IPS DF 6.9 (cell line): ENCODE measurements around the gene PGLYRP1.

Experiments used
- DNase-seq: peaks from one replicate; pipeline ENCODE4 v3.0.0-alpha.2; 2013; ENCODE audit warnings: low read depth, low spot score
- H3K27ac ChIP-seq: one replicate; pipeline ENCODE4 v1.5.1; 2013; ENCODE audit warnings: low read length, control low read depth
- H3K27me3 ChIP-seq: 2 replicates; pipeline ENCODE4 v1.6.1; 2013; ENCODE audit warnings: mild to moderate bottlenecking, low read length; ENCODE audit not compliant: control insufficient read depth, insufficient read depth
- H3K36me3 ChIP-seq: 2 replicates; pipeline ENCODE4 v1.6.1; 2013; ENCODE audit warnings: low read length; ENCODE audit not compliant: control insufficient read depth, insufficient read depth
- H3K4me1 ChIP-seq: 2 replicates; pipeline ENCODE4 v1.6.1; 2013; ENCODE audit warnings: low read length; ENCODE audit not compliant: control insufficient read depth, insufficient read depth
- H3K4me3 ChIP-seq: 2 replicates; pipeline ENCODE4 v1.5.1; 2013; ENCODE audit warnings: mild to moderate bottlenecking, low read length
- H3K9me3 ChIP-seq: 2 replicates; pipeline ENCODE4 v1.6.1; 2013; ENCODE audit warnings: low read length, inconsistent platforms; ENCODE audit not compliant: control insufficient read depth, insufficient read depth
- WGBS: extraction: QIAGEN DNeasy Blood & Tissue Kit; methylation state at CpG from one replicate; pipeline ENCODE4 v1.1.7; 2013; ENCODE audit warnings: mixed read lengths, missing lambda C conversion rate; ENCODE audit not compliant: insufficient read length, insufficient coverage; 5-methylcytosine and 5-hydroxymethylcytosine counted together

The PGLYRP1 gene

GRCh38 chr19:46018729-46019251 lies 4.1 kb downstream of the PGLYRP1 start:
- Histone ChIP-seq H3K27me3 (peaks cover 7% of the 10 kb centered on the region; the same call in 1 of the 2 replicates), H3K4me1 (peaks cover 12% of the 10 kb centered on the region), H3K4me3 (no peak overlapping the region), H3K9me3 (no peaks in the 10 kb centered on the region), H3K36me3 (0 out of 2 replicates have a peak, but pooled peaks cover 2% of the 10 kb centered on the region), H3K27ac (no peak overlapping the region)
- WGBS: no CpG with 5 or more reads among the region's 10 CpGs
- no peak for DNase-seq

GRCh38 chr19:46017874-46018675 lies 4.8 kb downstream of the PGLYRP1 start:
- WGBS: no CpG with 5 or more reads among the region's 15 CpGs
- H3K4me3 ChIP-seq: no peak overlapping the region
- no peaks in the 10 kb centered on the region for H3K9me3 ChIP-seq
- DNase-seq: no peak
- H3K27me3 ChIP-seq: peaks cover 7% of the 10 kb centered on the region; the same call in 1 of the 2 replicates
- H3K4me1 ChIP-seq: peaks cover 12% of the 10 kb centered on the region
- H3K27ac ChIP-seq: no peak overlapping the region
- H3K36me3 ChIP-seq: 0 out of 2 replicates have a peak, but pooled peaks cover 2% of the 10 kb centered on the region

- Histone ChIP-seq H3K4me1 (peaks cover 8% of the 10 kb centered on the region; the same call in 1 of the 2 replicates), H3K36me3 (0 out of 2 replicates have a peak, but pooled peaks cover 2% of the 10 kb centered on the region), H3K4me3 (no peak overlapping the region), H3K9me3 (no peaks in the 10 kb centered on the region), H3K27ac (no peak overlapping the region), H3K27me3 (peaks cover 7% of the 10 kb centered on the region; the same call in 1 of the 2 replicates)
- WGBS: no CpG with 5 or more reads among the region's 7 CpGs
- no peak for DNase-seq
These were observed 5.8 kb downstream of the PGLYRP1 start for GRCh38 chr19:46017095-46017429.

- peaks cover 4% of the 10 kb centered on the region; the same call in 1 of the 2 replicates for H3K4me1 ChIP-seq
- peak overlapping the region; percentile 17; the same call in 1 of the 2 replicates for H3K4me3 ChIP-seq
- whole genome bisulfite sequencing: no CpG with 5 or more reads among the region's 48 CpGs
- no peak for DNase-seq
- H3K36me3 ChIP-seq: 0 out of 2 replicates have a peak, but pooled peaks cover 2% of the 10 kb centered on the region
- no peaks in the 10 kb centered on the region for H3K9me3 ChIP-seq
- H3K27me3 ChIP-seq: peaks cover 7% of the 10 kb centered on the region; the same call in 1 of the 2 replicates
- no peak overlapping the region for H3K27ac ChIP-seq
These were observed 6.3 kb downstream of the PGLYRP1 start for GRCh38 chr19:46016426-46017094.

GRCh38 chr19:46015687-46016425 lies 7.0 kb downstream of the PGLYRP1 start:
- WGBS: no CpG with 5 or more reads among the region's 63 CpGs
- Histone ChIP-seq H3K27ac (no peak overlapping the region), H3K9me3 (no peaks in the 10 kb centered on the region), H3K4me1 (peaks cover 4% of the 10 kb centered on the region; the same call in 1 of the 2 replicates), H3K27me3 (peaks cover 7% of the 10 kb centered on the region; the same call in 1 of the 2 replicates), H3K36me3 (0 out of 2 replicates have a peak, but pooled peaks cover 2% of the 10 kb centered on the region), H3K4me3 (peak overlapping the region; percentile 18; the same call in 1 of the 2 replicates)
- no peak for DNase-seq

- no peaks in the 10 kb centered on the region for H3K9me3 ChIP-seq
- no peak overlapping the region for H3K27ac ChIP-seq
- H3K4me1 ChIP-seq: peaks cover 4% of the 10 kb centered on the region; the same call in 1 of the 2 replicates
- no peak for DNase-seq
- no CpG with 5 or more reads among the region's 74 CpGs for WGBS
- peak overlapping the region; percentile 48; the same call in 1 of the 2 replicates for H3K4me3 ChIP-seq
- peaks cover 7% of the 10 kb centered on the region; the same call in 1 of the 2 replicates for H3K27me3 ChIP-seq
- H3K36me3 ChIP-seq: 0 out of 2 replicates have a peak, but pooled peaks cover 2% of the 10 kb centered on the region
These were observed 7.7 kb downstream of the PGLYRP1 start for GRCh38 chr19:46014941-46015686.

- no CpG with 5 or more reads among the region's 8 CpGs for WGBS
These were observed 8.3 kb downstream of the PGLYRP1 start for GRCh38 chr19:46014534-46014933.

GRCh38 chr19:46009530-46010510 lies 13.0 kb downstream of the PGLYRP1 start:
- H3K36me3 ChIP-seq: 0 out of 2 replicates have a peak, but pooled peaks cover 2% of the 10 kb centered on the region
- no CpG with 5 or more reads among the region's 28 CpGs for WGBS
- H3K9me3 ChIP-seq: no peaks in the 10 kb centered on the region
- no peaks in the 10 kb centered on the region for H3K27me3 ChIP-seq
- no peak overlapping the region for H3K4me3 ChIP-seq
- H3K27ac ChIP-seq: no peak overlapping the region
- H3K4me1 ChIP-seq: peaks cover 2% of the 10 kb centered on the region; the same call in 1 of the 2 replicates
- no peak for DNase-seq

More at GRCh38 chr19:46014534-46014933, 8.3 kb downstream of the PGLYRP1 start:
- Histone ChIP-seq H3K9me3 (no peaks in the 10 kb centered on the region), H3K27ac (no peak overlapping the region), H3K27me3 (peaks cover 7% of the 10 kb centered on the region; the same call in 1 of the 2 replicates), H3K36me3 (0 out of 2 replicates have a peak, but pooled peaks cover 2% of the 10 kb centered on the region), H3K4me1 (peaks cover 4% of the 10 kb centered on the region; the same call in 1 of the 2 replicates), H3K4me3 (peak overlapping the region; percentile 48; the same call in 1 of the 2 replicates)
- DNase-seq: no peak
